K562 (cell line): ENCODE results near the gene NEURL4. TPM values are rescaled to one million over a fixed set of nuclear protein-coding genes. Genes with fewer than 3 reads are reported as not detected.

Experiments used
- BACH1 ChIP-seq: fragments of 200-800 bp; sonication (Bioruptor generic); IDR thresholded peaks from 2 replicates; pipeline ENCODE4 v1.6.1; 2016; ENCODE audit warnings: missing genetic modification characterization, missing compliant biosample characterization
- NFXL1 ChIP-seq: fragments of 450-650 bp; formaldehyde crosslinking; IDR thresholded peaks from 2 replicates; pipeline ENCODE4 v1.4.0; 2021; ENCODE audit warnings: mild to moderate bottlenecking
- POLR2A ChIP-seq: fragments of 450-650 bp; conservative IDR thresholded peaks from 2 replicates; pipeline ENCODE4 v1.6.1; 2016
- SMARCA5 ChIP-seq: fragments of 450-650 bp; IDR thresholded peaks from 2 replicates; pipeline ENCODE4 v1.6.1; 2016
- SOX6 ChIP-seq: fragments of 450-650 bp; IDR thresholded peaks from 2 replicates; pipeline ENCODE4 v1.6.1; 2014; ENCODE audit warnings: mild to moderate bottlenecking
- polyA plus RNA-seq, 8 experiments: library from polyadenylated mRNA; depleted of rRNA in 4 of 8; stranded (reverse) in 5 of 8; unstranded in 3 of 8; fragments of >200 nt; fragmentation: Nextera tagmentation in 2 of 8; fragmentation: Illumina TruSeq in 1 of 8; extraction: Ambion mirVana in 2 of 8; extraction: Trizol in 1 of 8; gene quantifications; 2 replicates each; pipeline versions ENCODE4 v1.2.1 to v1.2.3, GENCODE V29; 2011 to 2014; ENCODE audit warnings: inconsistent platforms in 1 of 8, missing spikeins in 1 of 8
- total RNA-seq, 7 experiments: library from RNA; depleted of rRNA in 6 of 7; stranded (reverse); fragments of >200 nt in 6 of 7; fragmentation: Illumina TruSeq in 2 of 7; extraction: Trizol in 2 of 7; gene quantifications; 2 replicates each; pipeline versions ENCODE4 v1.2.1 to v1.2.3, GENCODE V29; 2011 to 2021; ENCODE audit warnings: low replicate concordance in 1 of 7
- TF ChIP-seq, protein P1 (sequence below), 2 experiments: fragments of 450-650 bp; formaldehyde crosslinking in 1 of 2; IDR thresholded peaks; 2 replicates each; pipeline versions ENCODE4 v1.4.0 to v1.6.1; 2014 to 2020; ENCODE audit warnings: mild to moderate bottlenecking in 2 of 2, borderline replicate concordance in 1 of 2, low read depth in 1 of 2
- TF ChIP-seq, protein P2 (sequence below): fragments of 150-350 bp; conservative IDR thresholded peaks from 2 replicates; pipeline ENCODE4 v1.6.1; 2014; ENCODE audit warnings: low read length
- TF ChIP-seq, protein P3 (sequence below): fragments of 250-450 bp; sonication (Bioruptor Pico); IDR thresholded peaks from 2 replicates; pipeline ENCODE4 v1.8.0; 2022; ENCODE audit warnings: moderate library complexity, mild to moderate bottlenecking, inconsistent platforms
- TF ChIP-seq, protein P4 (sequence below): fragments of 250-450 bp; sonication (Bioruptor Pico); IDR thresholded peaks from 2 replicates; pipeline ENCODE4 v1.5.0; 2022; ENCODE audit warnings: mild to moderate bottlenecking
- TF ChIP-seq, protein P5 (sequence below): fragments of 450-650 bp; conservative IDR thresholded peaks from 2 replicates; pipeline ENCODE4 v1.6.1; 2016; ENCODE audit warnings: missing genetic modification characterization, low read depth, mild to moderate bottlenecking, control low read depth, missing compliant biosample characterization

NEURL4 gene
- total and polyA plus RNA-seq, 9 of the 15 experiments (the other 6 are each of a cell fraction or from before 2014, with no cell fraction given): 0.08 to 37.4 (median 11.5) TPM

DNA sequence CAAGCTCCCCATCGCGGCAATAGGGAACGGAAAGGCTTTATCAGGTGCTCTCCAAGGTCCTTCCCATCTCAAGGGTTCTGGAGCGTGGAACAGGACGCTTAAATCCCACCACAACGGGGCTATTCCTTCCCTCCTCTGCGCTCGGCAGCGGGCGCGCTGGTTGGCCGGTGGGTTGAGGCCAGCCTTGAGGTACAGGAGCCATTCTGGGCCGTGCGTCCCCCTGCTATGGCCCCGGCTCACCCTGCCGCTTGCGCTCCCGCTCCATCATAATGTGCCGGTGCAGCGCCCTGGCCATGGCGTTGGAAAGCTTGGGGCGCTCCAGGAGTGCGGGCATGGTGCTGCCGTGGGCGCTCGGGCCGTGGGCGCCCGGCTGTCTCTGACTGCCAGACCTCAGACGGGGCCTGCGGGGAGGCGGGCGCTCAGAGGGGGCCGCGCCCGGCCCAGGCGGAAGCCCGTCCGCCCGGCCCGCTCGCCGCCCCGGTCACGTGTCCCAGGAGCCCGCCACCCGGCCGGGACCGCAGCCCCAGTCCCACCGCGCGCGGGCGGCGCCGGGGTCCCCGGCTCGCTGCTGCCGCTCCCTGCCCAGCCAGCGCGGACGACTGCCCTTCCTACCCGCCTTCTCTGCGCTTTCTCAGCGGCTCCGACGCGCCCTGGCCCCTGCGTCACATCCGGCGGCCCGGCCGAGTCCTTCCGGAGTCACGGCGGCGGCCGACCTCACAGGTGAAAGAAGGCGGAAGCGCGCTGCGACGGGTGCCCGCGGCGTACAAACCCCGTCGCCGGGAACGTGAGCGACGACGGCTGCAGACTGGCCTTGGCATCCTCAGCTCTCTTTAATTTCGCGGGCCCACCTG, 14.2 kb downstream of the NEURL4 start, which contains the start of gene GPS2 (continued):
- TF ChIP-seq, protein P1, sequence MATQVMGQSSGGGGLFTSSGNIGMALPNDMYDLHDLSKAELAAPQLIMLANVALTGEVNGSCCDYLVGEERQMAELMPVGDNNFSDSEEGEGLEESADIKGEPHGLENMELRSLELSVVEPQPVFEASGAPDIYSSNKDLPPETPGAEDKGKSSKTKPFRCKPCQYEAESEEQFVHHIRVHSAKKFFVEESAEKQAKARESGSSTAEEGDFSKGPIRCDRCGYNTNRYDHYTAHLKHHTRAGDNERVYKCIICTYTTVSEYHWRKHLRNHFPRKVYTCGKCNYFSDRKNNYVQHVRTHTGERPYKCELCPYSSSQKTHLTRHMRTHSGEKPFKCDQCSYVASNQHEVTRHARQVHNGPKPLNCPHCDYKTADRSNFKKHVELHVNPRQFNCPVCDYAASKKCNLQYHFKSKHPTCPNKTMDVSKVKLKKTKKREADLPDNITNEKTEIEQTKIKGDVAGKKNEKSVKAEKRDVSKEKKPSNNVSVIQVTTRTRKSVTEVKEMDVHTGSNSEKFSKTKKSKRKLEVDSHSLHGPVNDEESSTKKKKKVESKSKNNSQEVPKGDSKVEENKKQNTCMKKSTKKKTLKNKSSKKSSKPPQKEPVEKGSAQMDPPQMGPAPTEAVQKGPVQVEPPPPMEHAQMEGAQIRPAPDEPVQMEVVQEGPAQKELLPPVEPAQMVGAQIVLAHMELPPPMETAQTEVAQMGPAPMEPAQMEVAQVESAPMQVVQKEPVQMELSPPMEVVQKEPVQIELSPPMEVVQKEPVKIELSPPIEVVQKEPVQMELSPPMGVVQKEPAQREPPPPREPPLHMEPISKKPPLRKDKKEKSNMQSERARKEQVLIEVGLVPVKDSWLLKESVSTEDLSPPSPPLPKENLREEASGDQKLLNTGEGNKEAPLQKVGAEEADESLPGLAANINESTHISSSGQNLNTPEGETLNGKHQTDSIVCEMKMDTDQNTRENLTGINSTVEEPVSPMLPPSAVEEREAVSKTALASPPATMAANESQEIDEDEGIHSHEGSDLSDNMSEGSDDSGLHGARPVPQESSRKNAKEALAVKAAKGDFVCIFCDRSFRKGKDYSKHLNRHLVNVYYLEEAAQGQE (IDR thresholded peaks at IDR 0.05; ENCODE audit: borderline replicate concordance): peak; percentile 97
- TF ChIP-seq, protein P1 (CRISPR knock-in tag; IDR thresholded peaks at IDR 0.05; ENCODE audit: low read depth): peak; percentile 91
- TF ChIP-seq SMARCA5 (no peak), BACH1 (tag) (no peak), SOX6 (peak; percentile 40), POLR2A (peak; percentile 73), NFXL1 (CRISPR knock-in tag) (no peak)
- TF ChIP-seq, protein P2, sequence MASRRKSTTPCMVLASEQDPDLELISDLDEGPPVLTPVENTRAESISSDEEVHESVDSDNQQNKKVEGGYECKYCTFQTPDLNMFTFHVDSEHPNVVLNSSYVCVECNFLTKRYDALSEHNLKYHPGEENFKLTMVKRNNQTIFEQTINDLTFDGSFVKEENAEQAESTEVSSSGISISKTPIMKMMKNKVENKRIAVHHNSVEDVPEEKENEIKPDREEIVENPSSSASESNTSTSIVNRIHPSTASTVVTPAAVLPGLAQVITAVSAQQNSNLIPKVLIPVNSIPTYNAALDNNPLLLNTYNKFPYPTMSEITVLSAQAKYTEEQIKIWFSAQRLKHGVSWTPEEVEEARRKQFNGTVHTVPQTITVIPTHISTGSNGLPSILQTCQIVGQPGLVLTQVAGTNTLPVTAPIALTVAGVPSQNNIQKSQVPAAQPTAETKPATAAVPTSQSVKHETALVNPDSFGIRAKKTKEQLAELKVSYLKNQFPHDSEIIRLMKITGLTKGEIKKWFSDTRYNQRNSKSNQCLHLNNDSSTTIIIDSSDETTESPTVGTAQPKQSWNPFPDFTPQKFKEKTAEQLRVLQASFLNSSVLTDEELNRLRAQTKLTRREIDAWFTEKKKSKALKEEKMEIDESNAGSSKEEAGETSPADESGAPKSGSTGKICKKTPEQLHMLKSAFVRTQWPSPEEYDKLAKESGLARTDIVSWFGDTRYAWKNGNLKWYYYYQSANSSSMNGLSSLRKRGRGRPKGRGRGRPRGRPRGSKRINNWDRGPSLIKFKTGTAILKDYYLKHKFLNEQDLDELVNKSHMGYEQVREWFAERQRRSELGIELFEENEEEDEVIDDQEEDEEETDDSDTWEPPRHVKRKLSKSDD: no peak
- TF ChIP-seq, protein P3, sequence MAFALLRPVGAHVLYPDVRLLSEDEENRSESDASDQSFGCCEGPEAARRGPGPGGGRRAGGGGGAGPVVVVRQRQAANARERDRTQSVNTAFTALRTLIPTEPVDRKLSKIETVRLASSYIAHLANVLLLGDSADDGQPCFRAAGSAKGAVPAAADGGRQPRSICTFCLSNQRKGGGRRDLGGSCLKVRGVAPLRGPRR (CRISPR knock-in tag): no peak
- TF ChIP-seq, protein P4, sequence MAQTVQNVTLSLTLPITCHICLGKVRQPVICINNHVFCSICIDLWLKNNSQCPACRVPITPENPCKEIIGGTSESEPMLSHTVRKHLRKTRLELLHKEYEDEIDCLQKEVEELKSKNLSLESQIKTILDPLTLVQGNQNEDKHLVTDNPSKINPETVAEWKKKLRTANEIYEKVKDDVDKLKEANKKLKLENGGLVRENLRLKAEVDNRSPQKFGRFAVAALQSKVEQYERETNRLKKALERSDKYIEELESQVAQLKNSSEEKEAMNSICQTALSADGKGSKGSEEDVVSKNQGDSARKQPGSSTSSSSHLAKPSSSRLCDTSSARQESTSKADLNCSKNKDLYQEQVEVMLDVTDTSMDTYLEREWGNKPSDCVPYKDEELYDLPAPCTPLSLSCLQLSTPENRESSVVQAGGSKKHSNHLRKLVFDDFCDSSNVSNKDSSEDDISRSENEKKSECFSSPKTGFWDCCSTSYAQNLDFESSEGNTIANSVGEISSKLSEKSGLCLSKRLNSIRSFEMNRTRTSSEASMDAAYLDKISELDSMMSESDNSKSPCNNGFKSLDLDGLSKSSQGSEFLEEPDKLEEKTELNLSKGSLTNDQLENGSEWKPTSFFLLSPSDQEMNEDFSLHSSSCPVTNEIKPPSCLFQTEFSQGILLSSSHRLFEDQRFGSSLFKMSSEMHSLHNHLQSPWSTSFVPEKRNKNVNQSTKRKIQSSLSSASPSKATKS: no peak
- TF ChIP-seq, protein P5, sequence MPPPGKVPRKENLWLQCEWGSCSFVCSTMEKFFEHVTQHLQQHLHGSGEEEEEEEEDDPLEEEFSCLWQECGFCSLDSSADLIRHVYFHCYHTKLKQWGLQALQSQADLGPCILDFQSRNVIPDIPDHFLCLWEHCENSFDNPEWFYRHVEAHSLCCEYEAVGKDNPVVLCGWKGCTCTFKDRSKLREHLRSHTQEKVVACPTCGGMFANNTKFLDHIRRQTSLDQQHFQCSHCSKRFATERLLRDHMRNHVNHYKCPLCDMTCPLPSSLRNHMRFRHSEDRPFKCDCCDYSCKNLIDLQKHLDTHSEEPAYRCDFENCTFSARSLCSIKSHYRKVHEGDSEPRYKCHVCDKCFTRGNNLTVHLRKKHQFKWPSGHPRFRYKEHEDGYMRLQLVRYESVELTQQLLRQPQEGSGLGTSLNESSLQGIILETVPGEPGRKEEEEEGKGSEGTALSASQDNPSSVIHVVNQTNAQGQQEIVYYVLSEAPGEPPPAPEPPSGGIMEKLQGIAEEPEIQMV (tag): no peak
